Measurements from ENCODE around the gene TPRA1. TPM values are rescaled to one million over a fixed set of nuclear protein-coding genes. Genes with fewer than 3 reads are reported as not detected.

TPRA1 gene
- total RNA-seq, 1 experiment from 2014 or later = 24.2 TPM

DNA sequence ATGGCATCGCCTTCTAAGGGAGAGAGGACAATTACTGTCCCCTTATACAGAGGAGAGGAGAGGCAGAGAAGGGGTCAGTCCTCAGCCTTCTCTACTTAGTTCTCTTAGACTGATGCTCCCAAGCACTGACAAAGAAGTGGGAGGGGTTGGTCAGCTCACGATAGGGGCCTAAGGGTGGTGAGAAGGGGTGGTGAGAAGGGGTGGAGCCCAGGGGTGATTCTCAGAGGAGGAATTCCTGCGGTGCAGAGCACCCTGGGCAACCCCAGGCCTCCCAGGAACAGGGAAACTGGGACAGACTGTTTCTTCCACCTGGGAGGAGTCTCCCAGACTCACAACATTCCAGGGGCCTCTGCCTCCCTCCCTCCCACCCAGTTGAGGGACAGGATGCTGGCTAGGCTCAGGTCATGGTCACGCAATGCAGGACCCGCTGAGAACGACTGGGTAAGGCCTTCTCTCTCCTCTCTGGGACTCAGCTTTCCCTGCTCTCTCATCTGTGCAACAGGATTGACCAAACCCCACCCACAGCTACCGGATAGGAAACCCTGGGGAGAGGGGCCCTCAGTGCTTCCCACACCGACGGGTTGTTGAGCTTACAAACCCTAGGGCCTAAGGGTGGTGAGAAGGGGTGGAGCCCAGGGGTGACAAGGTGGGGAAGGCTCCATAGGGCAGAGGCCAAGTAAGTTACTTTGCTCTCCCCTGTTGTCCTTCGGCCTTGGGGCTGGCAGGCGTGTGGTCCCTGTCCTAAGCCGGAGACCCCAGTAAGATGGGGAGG, 1.5 kb downstream of the TPRA1 start:
- POLR2A ChIA-PET = interaction anchor here (0.6 to 1.1 kb wide), 2 partner anchors 9 kb away, joined by 3 to 4 read pairs; partner anchors contain the start of gene MCM2
- no peak for ATAC-seq
- no peak overlapping the region for H3K27ac Mint-ChIP-seq

GRCh38 chr3:127587876-127588275, 2.7 kb downstream of the TPRA1 start:
- POLR2A ChIA-PET = interaction anchor here (1.1 kb wide), 1 partner anchor 10 kb away, joined by 4 read pairs; the partner anchor contains the start of gene MCM2
- peaks cover 5% of the 10 kb centered on the region for H3K27me3 Mint-ChIP-seq (ENCODE audit: low read depth)
- CTCF ChIA-PET = interaction anchor here (7.1 kb wide), 1 partner anchor 13 kb away, joined by 72 read pairs; no protein-coding TSS in a partner anchor
- ATAC-seq (no peak), DNase-seq (ENCODE audit: low spot score) (no peak)
- TF ChIP-seq ETV6 (CRISPR knock-in tag; IDR thresholded peaks at IDR 0.05) (no peak), NR2C2 (CRISPR knock-in tag; IDR thresholded peaks at IDR 0.05) (no peak), ZNF317 (CRISPR knock-in tag; IDR thresholded peaks at IDR 0.05; ENCODE audit: borderline replicate concordance, low read depth) (no peak)
- TF ChIP-seq, protein P1, sequence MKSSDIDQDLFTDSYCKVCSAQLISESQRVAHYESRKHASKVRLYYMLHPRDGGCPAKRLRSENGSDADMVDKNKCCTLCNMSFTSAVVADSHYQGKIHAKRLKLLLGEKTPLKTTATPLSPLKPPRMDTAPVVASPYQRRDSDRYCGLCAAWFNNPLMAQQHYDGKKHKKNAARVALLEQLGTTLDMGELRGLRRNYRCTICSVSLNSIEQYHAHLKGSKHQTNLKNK (CRISPR knock-in tag; IDR thresholded peaks at IDR 0.05) = no peak
- H3K4me3 Mint-ChIP-seq = no peak overlapping the region
- peaks cover 19% of the 10 kb centered on the region for H3K4me1 Mint-ChIP-seq
- H3K9me3 Mint-ChIP-seq = no peaks in the 10 kb centered on the region
- H3K27ac Mint-ChIP-seq = no peak overlapping the region
- H3K36me3 Mint-ChIP-seq = 0 out of 2 replicates have a peak, but pooled peaks cover 2% of the 10 kb centered on the region

More for the DNA sequence above, 1.5 kb downstream of the TPRA1 start:
- Mint-ChIP-seq H3K4me1 (peaks cover 19% of the 10 kb centered on the region), H3K27me3 (ENCODE audit: low read depth) (peaks cover 7% of the 10 kb centered on the region), H3K4me3 (peak overlapping the region; percentile 86), H3K9me3 (no peaks in the 10 kb centered on the region), H3K36me3 (0 out of 2 replicates have a peak, but pooled peaks cover 2% of the 10 kb centered on the region)
- CTCF ChIA-PET = interaction anchor here (1.2 to 7.1 kb wide), 2 partner anchors 9 to 14 kb away, joined by 3 to 72 read pairs; partner anchors contain the start of gene MCM2
- DNase-seq (ENCODE audit: low spot score) = no peak
- TF ChIP-seq NR3C1 (CRISPR knock-in tag; conservative IDR thresholded peaks at IDR 0.05; ENCODE audit: low read depth) = no peak
- no peak for TF ChIP-seq CREM (CRISPR knock-in tag; IDR thresholded peaks at IDR 0.05)
- no peak for TF ChIP-seq CBFB (CRISPR knock-in tag; IDR thresholded peaks at IDR 0.05; ENCODE audit: low read depth)
- no peak for TF ChIP-seq TP53 (CRISPR knock-in tag; IDR thresholded peaks at IDR 0.05)
- TF ChIP-seq ATF1 (CRISPR knock-in tag; IDR thresholded peaks at IDR 0.05) = no peak
- TF ChIP-seq IRF2 (CRISPR knock-in tag; IDR thresholded peaks at IDR 0.05; ENCODE audit: borderline replicate concordance, low read depth) = no peak
- TF ChIP-seq RELA (CRISPR knock-in tag; IDR thresholded peaks at IDR 0.05; ENCODE audit: borderline replicate concordance) = no peak
- TF ChIP-seq SOX15 (CRISPR knock-in tag; IDR thresholded peaks at IDR 0.05) = no peak
- TF ChIP-seq MXD4 (CRISPR knock-in tag; IDR thresholded peaks at IDR 0.05; ENCODE audit: borderline replicate concordance) = no peak
- TF ChIP-seq GABPB1 (CRISPR knock-in tag; IDR thresholded peaks at IDR 0.05) = no peak
- TF ChIP-seq, protein P2, sequence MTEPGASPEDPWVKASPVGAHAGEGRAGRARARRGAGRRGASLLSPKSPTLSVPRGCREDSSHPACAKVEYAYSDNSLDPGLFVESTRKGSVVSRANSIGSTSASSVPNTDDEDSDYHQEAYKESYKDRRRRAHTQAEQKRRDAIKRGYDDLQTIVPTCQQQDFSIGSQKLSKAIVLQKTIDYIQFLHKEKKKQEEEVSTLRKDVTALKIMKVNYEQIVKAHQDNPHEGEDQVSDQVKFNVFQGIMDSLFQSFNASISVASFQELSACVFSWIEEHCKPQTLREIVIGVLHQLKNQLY (CRISPR knock-in tag; IDR thresholded peaks at IDR 0.05) = no peak
- TF ChIP-seq, protein P3, sequence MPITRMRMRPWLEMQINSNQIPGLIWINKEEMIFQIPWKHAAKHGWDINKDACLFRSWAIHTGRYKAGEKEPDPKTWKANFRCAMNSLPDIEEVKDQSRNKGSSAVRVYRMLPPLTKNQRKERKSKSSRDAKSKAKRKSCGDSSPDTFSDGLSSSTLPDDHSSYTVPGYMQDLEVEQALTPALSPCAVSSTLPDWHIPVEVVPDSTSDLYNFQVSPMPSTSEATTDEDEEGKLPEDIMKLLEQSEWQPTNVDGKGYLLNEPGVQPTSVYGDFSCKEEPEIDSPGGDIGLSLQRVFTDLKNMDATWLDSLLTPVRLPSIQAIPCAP (CRISPR knock-in tag; IDR thresholded peaks at IDR 0.05) = no peak
- TF ChIP-seq ESRRA (CRISPR knock-in tag; IDR thresholded peaks at IDR 0.05; ENCODE audit: borderline replicate concordance) = no peak
- TF ChIP-seq HMGA2 (CRISPR knock-in tag; IDR thresholded peaks at IDR 0.05) = no peak
- no peak for TF ChIP-seq NFATC4 (CRISPR knock-in tag; IDR thresholded peaks at IDR 0.05)
- TF ChIP-seq TEAD1 (CRISPR knock-in tag; IDR thresholded peaks at IDR 0.05) = no peak
- no peak for TF ChIP-seq EMX1 (CRISPR knock-in tag; IDR thresholded peaks at IDR 0.05)
- no peak for TF ChIP-seq NR1H2 (CRISPR knock-in tag; IDR thresholded peaks at IDR 0.05)
